ENCODE results near the gene ANXA2.

ANXA2 gene

DNA sequence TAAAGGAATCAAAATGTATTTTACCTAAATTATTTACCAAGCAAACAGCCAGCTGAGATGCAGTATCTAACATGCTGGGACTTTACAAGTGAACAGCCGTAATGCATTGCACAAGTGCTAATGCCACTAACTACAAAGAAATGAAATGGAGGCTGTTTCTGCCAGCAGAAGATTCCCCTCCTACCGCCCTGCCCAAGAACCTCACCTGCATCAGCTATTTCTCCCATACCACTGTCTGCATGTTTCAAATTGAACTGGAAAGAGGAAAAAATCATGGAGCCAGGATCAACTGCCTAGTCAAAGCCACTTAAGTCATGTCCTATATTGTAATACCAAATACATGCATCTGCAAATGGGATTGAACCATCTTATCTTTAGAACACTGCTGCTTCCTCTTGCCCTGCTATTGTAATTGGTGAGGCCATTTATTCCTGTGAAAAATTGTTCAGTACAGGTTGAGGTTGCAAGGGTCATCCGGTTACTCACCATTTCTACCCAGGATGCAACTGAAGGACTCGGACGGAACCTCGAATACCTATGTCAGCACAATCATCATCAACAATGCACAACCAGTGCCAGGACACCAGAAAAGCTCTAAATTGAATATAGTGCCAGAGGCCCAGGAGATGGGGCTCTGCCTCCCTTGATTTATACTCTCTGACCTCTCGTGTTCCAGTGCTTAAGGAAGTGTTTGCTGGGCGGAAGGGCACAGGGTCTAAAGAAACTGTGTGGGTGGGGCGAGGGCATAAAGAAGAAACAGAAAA lies 27.5 kb downstream of the ANXA2 start:
- no peak for DNase-seq (ENCODE audit: low read depth in 3 of 3)

DNA sequence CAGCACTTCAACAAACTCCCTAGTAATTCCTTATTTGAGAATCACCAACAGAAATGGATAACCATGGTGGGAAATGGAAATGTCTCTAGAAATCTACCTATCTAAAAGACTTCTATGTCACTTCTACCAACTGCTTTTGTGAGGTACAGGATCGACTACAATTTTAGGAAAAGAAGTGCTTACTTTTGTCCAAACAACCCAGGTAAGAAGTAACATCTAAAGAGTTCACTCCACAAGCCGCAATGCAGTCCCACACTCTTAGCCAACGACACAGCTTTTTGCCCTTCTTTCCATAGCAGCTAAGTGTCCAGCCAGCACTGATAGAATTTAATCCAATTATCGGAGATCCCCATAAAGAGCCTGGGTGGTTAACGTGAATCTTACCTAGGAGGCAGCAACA lies 28.1 kb downstream of the ANXA2 start:
- no peak for DNase-seq (ENCODE audit: low read depth in 3 of 3)

DNA sequence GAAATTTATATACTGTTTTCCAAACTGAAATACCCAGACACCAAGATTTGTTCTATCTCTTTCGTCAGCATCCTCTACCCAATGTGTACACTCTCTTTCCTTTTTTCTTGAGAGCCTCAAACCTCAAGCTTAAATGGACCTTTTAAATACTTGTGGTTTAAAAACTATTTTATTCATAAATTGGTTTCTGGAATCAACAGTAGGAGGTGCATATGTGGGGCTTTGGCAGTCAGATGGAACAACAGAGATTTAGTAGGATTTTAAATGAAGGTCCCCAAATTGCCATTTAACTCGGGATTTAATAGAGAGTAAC lies 33.2 kb downstream of the ANXA2 start:
- no peak for DNase-seq (ENCODE audit: low read depth in 3 of 3)

DNA sequence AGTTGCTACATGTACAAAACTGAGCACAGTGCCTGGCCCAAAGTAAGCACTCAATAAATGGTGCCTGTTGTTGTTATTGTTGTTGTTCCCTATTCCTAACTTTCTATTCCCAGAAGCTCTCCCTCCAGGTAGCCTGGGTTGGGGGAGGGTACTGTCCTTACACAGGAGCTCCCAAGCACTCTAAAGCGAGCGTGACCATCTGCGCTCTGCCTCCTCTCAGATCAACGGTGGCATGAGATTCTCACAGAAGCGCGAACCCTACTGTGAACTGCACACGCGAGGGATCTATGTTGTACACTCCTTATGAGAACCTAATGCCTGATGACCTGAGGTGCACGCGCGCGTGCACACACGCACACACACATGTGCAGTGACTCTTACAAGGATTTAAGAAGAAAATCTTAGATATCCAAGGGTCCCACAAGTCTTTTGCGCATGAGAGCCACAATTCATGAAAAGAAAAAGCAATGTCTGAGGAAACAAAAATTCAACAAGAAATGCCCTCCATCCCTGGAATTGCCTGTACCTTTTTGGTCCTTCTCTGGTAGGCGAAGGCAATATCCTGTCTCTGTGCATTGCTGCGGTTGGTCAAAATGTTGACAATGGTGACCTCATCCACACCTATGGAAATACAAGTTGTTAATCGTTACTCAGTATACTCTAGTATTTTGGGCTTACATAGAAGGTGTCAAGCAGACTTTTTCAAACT lies 33.7 kb downstream of the ANXA2 start:
- DNase-seq (ENCODE audit: low read depth in 3 of 3), result no peak

DNA sequence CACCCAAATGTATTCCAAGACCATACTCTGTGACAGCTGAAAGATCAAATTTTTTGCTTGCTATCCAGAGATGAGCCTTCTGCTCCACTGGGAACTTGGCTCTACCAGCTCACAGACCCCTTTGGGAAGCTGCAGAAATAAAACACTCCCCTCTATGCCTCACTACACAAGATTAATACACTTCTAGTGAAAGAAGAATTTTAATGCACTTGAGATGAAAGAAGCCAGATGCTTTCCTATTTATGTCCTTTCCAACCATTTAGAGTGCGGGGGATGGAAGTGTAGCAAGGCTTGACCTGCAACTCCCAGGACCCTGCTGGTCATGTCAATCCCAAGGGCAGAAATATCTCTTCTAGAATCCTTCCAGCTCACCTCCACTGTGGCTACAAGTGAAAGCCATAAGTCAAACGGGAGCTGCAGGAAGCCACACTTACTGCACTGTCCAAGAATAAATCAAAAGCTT lies 34.7 kb downstream of the ANXA2 start:
- DNase-seq (ENCODE audit: low read depth in 3 of 3), result no peak

DNA sequence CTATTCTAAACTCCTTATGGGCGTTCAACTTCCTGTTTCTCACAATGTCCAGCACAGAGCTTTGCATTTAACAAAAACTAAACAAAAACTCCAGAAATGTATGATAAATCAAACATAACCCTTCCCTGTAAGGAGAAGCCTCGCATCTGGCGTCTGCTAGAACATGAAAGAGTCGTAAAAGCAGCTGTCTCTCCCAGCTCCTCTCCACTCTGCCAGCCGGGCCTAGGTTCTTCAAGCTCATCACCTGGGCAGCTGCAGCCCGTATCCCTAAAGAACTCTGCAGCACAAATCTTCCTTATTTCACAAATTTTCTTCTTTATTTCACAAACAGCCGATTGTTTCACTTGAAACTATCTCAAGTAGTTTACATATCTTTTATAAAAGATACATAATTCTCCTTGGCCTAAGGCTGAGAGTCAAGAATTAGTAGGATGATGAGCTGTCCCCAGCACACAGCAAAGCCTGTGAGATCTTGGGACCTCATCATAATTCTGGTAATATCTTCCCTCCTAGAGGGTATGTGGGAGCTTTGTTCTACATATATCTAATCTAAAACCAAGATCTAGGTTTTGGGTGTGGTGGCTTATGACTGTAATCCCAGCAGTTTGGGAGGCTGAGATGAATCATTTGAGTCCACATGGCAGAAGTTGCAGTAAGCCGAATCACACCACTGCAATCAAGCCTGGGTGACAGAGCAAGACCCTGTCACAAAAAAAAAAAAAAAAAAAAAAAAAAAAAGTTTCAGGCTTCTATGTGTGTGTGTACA lies 35.3 kb downstream of the ANXA2 start:
- no peak for DNase-seq (ENCODE audit: low read depth in 3 of 3)

DNA sequence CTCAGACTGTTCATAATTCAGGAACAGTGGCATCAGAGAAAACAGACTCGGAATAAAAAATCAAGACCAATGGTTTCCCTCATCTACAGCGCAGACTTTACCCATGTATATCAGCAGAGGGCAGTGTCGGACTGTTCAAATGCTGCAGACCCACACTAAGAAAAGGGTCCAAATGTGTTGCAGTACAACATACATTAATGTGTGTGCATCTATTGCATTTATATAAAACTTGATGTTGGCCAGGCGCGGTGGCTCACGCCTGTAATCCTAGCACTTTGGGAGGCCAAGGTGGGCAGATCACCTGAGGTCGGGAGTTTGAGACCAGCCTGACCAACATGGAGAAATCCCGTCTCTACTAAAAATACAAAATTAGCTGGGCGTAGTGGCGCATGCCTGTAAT lies 38.0 kb downstream of the ANXA2 start:
- DNase-seq (ENCODE audit: low read depth in 3 of 3), result peak in 1 of 3 experiments; percentile 14

DNA sequence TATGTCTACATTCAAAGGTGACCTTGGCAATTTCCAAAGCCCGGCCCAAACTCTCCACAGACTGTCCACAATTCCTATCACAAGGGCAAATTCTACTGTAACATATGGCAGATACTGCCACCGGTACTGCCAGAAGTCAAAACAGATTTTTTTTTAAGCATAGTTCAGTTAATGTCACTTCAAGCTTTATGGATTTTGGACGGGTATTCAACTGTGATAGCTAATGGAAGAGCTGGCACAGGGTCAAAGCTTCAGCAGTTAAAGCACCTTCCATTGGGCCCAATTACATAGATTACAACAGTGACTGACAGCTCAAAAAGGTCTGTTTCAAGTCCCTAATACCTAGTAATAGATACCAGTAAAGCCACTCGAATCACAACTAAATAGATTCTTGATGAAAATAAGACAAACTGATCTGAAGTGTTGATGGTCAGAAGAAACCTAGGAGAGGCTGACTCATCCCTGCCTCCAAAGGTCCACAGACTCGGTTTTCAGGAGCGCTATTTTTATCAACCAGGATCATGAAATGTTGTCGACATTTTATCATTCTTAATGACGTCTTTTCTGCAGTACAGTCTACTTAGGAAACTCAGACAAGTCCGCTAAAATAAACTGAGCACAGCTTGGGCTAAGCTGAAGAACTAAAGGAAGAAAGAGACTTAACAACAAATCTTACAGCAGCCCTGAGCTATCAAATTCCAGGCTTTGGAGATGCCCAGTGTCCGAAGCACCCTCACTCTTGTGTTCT lies 38.7 kb downstream of the ANXA2 start:
- DNase-seq (ENCODE audit: low read depth in 3 of 3), result no peak

DNA sequence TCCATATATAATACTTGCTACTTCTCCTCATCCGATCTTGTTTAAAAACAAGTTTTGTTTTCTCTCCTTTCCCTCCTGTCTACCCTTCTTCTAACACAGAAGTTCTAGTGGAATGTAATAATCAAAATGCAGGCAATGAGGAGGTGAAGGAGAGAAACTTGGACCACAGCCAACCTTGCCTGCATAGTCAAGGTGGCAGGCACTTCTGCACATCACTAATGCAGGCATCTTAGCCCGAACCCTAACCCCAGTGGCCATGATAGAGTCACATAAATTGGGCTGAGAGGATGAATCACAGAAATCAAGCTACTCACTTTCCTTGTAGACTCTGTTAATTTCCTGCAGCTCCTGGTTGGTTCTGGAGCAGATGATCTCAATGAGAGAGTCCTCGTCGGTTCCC lies 41.0 kb downstream of the ANXA2 start:
- no peak for DNase-seq (ENCODE audit: low read depth in 3 of 3)

DNA sequence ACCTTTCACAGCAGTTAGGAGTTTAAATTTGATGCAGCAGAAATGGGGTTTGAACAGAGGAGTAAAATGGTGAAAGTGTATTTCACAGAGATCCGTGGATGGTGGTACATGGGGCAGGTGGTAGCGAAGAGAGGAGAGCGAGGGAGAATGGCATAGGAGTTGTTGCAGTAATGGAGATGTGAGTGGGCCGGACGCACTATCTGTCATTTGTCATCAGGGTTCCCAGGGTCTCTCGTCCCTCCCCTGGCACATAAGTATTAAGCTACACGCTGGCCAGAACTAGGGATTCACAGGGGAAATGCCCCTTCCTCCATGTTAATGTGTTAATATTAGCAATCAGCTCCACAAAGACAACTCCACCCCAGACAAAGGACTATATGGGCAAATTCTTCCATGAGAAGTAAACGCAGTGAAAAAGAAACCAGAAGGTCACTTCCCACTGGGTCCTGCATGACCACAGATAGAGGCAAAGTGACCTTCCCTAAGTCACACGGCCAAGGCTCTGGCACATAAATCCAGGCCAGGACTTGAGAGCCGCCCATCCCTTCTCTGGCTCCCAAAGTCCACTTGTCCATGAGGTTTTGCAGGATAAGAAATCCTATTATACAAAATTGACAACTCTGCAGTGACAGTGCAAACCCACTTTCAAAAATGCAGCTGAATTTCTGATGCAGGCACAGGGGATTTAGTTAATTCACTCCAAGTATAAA lies 42.5 kb downstream of the ANXA2 start:
- DNase-seq (ENCODE audit: low read depth in 3 of 3), result no peak

DNA sequence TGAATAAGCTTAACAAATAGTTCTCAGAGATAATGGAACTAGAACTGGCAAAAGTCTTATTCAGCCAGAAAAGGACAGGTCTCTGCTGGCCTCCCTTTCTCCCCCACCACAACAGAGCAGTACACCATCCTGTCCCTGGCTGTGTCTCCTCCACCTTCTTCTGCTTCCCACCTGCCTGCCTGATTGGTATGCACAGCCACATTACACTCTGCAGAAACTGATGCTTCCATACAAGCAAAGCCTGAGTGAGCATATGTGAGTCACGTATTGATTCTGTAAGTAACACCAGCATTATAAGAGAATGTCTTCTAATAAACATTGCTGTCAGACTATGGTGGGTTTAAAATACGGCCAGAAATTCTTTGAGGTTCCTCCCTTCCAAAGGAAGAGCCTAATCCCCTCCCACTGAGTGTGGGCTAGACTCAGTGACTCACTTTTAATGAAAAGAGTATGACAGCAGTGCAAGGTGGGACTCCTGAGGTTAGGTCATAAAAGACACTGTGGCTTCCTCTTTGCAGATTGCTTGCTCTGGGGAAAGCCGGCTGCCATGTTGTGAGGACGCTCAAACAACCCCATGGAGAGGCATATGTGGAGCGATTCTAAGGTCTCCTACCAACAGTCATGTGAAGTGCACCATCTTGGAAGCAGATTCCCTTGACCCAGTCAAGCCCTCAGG lies 44.4 kb downstream of the ANXA2 start:
- no peak for DNase-seq (ENCODE audit: low read depth in 3 of 3)

DNA sequence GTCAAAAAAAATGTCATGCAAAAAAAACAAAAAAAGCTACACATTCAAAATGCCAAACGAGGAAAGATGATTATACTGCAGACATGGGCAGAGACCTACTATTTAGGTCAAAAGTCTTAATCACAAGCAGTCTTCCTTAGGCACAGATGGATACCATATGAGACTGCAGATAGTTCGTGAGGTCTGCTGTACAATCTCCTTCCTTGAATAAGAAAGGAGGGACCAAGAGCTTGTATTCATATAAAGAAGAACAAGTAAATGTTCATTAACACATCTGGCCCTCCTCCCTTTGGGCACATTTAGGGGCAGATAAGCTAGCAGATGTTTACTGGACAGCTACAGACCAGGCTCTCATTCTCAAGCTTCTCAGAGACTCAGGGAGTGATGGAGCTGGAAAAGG lies 45.3 kb downstream of the ANXA2 start:
- DNase-seq (ENCODE audit: low read depth in 3 of 3), result no peak

DNA sequence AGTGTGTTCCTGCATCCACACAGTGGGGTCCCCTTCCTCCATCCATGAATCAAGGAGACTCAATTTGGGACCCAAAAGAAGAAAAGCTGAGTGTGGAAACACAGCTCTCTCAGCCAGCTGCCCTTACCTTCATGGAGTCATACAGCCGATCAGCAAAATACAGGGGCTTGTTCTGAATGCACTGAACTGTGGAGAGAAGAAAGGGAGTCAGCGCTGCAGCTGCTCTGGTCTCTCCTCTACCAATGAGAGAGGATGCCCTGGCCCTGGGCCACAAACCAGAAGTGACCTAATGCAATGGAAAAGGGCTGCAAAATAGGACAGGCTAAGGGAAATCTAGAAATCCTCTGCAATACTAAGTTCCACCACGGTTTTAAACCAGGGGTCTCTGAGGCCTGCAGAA lies 46.7 kb downstream of the ANXA2 start:
- no peak for DNase-seq (ENCODE audit: low read depth in 3 of 3)

DNA sequence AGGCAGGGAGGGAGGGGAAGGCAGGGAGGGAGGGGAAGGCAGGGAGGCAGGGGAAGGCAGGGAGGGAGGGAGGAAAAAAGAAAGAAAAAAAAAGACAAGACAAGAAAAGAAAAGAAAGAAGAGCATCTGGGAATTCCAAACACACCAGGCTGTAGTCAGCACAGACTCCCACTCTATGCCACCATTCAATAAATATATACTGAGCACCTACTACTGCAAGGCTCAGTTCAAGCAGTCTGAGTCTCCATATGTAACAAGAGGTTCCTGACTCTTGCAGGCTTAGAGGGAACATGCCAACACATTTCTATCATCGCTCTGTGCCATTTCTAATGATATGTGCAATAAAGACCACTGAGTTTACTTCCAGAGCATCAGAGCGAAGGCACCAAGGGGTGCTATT lies 47.7 kb downstream of the ANXA2 start:
- DNase-seq (ENCODE audit: low read depth in 3 of 3), result no peak

DNA sequence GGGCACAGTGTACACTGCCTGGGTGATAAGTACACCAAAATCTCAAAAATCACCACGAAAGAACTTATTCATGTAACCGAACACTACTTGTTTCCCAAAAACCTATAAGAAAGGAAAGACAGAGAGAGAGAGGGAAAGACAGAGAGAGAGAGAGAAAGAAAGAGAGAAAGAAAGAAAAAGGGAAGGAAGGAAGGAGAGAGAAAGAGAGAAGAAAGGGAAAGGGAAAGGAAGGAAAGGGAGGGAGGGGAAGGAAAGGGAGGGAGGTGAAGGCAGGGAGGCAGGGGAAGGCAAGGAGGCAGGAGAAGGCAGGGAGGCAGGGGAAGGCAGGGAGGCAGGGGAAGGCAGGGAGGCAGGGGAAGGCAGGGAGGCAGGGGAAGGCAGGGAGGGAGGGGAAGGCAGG lies 48.2 kb downstream of the ANXA2 start:
- DNase-seq (ENCODE audit: low read depth in 3 of 3), result no peak

DNA sequence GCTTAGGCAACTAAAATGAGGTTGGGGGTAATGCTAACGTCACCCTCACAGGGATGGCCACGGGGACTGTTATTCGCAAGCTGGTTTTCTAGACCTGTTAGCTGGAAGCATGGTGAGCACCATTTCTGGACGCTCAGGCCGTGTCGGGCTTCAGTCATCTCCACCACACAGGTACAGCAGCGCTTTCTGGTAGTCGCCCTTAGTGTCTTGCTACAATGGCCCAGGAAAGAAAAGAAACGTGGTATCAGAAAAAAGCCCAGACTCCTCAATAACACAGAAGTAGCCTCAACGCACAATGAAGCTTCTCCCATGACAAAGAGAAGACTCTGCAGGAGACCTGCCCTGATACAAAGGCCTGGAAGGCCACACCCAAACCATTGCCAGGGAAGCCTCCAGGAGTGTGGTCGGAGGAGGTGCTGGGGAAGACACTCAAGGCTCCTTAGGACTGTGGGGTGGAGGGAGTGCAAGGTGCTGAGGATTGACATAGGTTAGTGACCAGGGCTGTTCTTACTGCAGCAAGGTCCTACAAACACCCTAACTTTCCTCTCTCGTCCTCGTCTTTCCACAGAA lies 50.2 kb downstream of the ANXA2 start:
- no peak for DNase-seq (ENCODE audit: low read depth in 3 of 3)

DNA sequence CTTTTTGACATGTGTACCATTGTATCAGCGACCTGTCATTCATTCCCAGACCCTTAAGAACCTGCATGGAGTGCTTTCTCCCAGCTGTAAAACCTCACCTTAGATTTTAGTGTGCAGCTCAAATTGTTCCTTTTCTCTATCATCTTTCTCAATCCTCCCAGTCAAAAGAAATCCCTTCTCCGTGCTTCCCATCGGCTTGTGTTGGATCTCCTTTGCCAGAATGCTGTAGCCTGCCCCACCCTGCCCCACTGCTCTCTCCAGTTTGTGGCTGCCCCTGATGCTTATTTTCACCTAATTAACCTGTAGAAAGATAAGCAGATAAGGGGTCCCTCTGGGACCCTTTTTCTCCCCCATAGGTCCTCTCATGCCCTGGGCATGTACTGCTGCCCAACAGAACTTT lies 51.1 kb downstream of the ANXA2 start:
- DNase-seq (ENCODE audit: low read depth in 3 of 3), result no peak

DNA sequence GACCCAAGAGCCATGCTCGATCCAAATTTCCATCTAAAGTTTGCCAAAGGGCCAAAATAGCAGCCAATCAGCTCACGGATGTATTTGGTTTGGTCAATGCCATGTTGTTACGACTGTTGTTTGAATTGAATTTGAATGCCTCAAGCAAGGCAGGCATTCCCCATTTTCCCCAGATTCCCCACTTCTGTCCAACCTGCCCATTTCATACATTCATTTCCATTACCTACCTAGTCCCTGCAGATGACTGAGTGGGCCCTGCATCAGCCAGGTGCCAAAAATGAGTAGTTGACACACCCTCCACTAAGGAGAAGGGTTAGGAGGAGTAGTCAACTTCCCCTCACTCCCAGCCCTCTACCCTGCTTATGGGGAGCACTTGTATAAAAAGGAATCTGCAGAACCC lies 51.7 kb downstream of the ANXA2 start:
- DNase-seq (ENCODE audit: low read depth in 3 of 3), result no peak

DNA sequence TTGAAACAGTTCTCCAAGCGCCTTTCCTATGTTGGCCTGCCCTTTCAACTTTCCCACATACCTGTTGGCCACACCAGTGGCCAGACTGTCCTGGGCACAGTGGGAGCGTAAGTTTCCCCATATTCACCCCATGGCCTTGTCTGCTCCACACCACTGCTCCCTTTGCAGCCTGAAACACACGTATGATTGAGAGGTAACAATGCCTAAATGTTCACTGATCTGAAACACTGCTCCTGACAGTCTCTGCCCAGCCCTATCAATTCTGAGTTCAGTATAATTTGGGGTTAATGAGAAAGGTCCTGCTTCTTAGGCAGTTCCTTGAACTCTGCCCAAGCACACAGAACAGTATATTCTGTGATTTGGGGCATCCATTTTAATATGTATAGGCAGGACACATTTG lies 52.2 kb downstream of the ANXA2 start:
- DNase-seq (ENCODE audit: low read depth in 3 of 3), result no peak

DNA sequence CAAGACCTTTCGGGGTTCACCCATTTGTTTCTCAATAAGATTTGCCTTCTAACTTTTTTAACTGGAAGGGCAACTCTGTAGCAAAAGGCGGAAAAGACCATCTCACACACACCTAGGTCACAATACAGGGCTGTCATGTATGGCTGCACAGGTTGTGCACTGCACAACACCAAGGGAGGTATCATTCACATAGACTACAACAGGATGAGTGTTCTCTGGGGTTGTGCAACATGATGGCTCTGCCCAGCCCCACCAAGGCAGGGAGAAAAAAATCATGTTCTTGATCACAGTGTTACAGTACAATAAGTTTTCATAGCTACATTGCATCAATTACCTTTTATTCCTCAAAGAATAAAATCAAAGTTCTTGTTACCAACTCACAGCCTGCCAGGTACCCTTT lies 52.8 kb downstream of the ANXA2 start:
- DNase-seq (ENCODE audit: low read depth in 3 of 3), result no peak

DNA sequence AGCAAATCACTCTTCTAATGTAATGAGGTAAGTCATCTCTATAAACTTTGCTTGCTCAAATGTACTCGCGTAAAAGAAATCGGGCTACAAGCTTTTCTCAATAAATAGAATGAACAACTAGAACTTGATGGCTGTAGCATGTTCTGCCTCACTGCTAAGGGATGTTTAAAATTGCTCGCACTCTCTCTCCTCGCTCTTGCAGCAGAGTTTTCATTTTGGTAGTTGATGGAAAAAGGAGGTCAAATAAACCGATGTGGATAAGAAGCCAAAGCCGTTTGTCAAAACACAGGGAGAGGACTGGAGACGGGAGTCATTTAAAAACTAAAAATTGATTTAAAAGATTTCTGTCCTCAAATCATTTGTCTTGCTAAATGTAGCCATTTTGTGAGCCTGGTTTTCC lies 53.3 kb downstream of the ANXA2 start:
- no peak for DNase-seq (ENCODE audit: low read depth in 3 of 3)

All from stimulated activated CD4-positive, alpha-beta T cell treated with anti-CD3 and anti-CD28 coated beads, TNF-alpha, amount 100 ng/mL, for 4 hours (primary cell).